Measurements from ENCODE around the gene GRIN3A. TPM values are rescaled to one million over a fixed set of nuclear protein-coding genes. Genes with fewer than 3 reads are reported as not detected.

GRIN3A gene
- total RNA-seq, 2 donors from 2014 or later = under 0.01 TPM; not detected in 1

DNA sequence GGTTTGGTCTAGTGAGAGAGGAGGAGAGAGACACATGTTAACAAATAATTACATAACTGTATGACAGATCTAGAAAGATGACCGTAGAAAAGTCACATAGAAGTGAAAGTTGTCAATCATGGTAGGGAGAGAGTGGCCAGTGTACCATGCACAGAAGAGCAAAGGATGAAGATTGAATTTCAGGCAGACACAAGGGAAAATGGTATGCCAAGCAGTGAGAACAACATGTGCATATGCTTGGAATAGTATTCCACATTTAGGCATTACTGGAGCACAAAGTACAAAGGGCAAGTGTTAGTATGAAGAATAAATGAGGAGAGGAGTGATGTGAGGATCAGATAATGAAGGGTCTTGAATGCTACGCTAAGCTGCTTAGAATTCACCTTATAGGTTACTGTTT, 20.3 kb downstream of the GRIN3A start:
- 40 to 55% methylated on average over 2 of the region's 2 CpGs for WGBS, 2 donors
- no peak for TF ChIP-seq CTCF (IDR thresholded peaks at IDR 0.05)
- TF ChIP-seq POLR2A (IDR thresholded peaks at IDR 0.05) = no peak
- intact Hi-C loops (cut with DNase I) = no loop called here
- DNase-seq (no peak), ATAC-seq (no peak)
- no peaks in the 10 kb centered on the region for H3K9me3 ChIP-seq
- no peaks in the 10 kb centered on the region for H3K4me1 ChIP-seq
- no peaks in the 10 kb centered on the region for H3K36me3 ChIP-seq (replicated peaks in 1 of 2; ENCODE audit: insufficient read depth in 1 of 2, low read depth in 2 of 2)
- no peak overlapping the region for H3K27ac ChIP-seq
- no peaks in the 10 kb centered on the region for H3K27me3 ChIP-seq
- H3K4me3 ChIP-seq = no peak overlapping the region

- ATAC-seq = no peak
- DNase-seq = no peak
- no peaks in the 10 kb centered on the region for H3K27me3 ChIP-seq
- no peaks in the 10 kb centered on the region for H3K36me3 ChIP-seq (replicated peaks in 1 of 2; ENCODE audit: insufficient read depth in 1 of 2, low read depth in 2 of 2)
- intact Hi-C loops (cut with DNase I) = no loop called here
- H3K4me1 ChIP-seq = no peaks in the 10 kb centered on the region
- no peak overlapping the region for H3K27ac ChIP-seq
- no peak overlapping the region for H3K4me3 ChIP-seq
- WGBS, 2 donors = 50 to 63% methylated on average over 2 of the region's 2 CpGs
- no peak for TF ChIP-seq POLR2A (IDR thresholded peaks at IDR 0.05)
- no peak for TF ChIP-seq CTCF (IDR thresholded peaks at IDR 0.05)
- no peaks in the 10 kb centered on the region for H3K9me3 ChIP-seq
These were observed 21.8 kb downstream of the GRIN3A start for GRCh38 chr9:101716629-101717028.

- intact Hi-C loops (cut with DNase I) = no loop called here
- H3K4me1 ChIP-seq = no peaks in the 10 kb centered on the region
- TF ChIP-seq POLR2A (IDR thresholded peaks at IDR 0.05) = no peak
- peak; percentile 13 to 34 (median 26) for TF ChIP-seq CTCF (IDR thresholded peaks at IDR 0.05)
- no peak overlapping the region for H3K4me3 ChIP-seq
- ATAC-seq (no peak), DNase-seq (peak in 2 of 4 donors; percentile 15 to 23)
- no peak overlapping the region for H3K27ac ChIP-seq
- H3K27me3 ChIP-seq = no peaks in the 10 kb centered on the region
- no peaks in the 10 kb centered on the region for H3K9me3 ChIP-seq
- no peaks in the 10 kb centered on the region for H3K36me3 ChIP-seq (replicated peaks in 1 of 2; ENCODE audit: insufficient read depth in 1 of 2, low read depth in 2 of 2)
- 57 to 59% methylated on average over 10 of the region's 10 CpGs for WGBS, 2 donors
These were observed 27.0 kb downstream of the GRIN3A start for GRCh38 chr9:101711330-101711941.

- no peak overlapping the region for H3K27ac ChIP-seq
- no peak overlapping the region for H3K4me3 ChIP-seq
- no peak for DNase-seq
- ATAC-seq = no peak
- no peaks in the 10 kb centered on the region for H3K27me3 ChIP-seq
- intact Hi-C loops (cut with DNase I) = no loop called here
- peaks cover 9% of the 10 kb centered on the region for H3K4me1 ChIP-seq
- 86 to 93% methylated on average over 2 of the region's 2 CpGs for WGBS, 2 donors
- TF ChIP-seq CTCF (IDR thresholded peaks at IDR 0.05) (no peak), POLR2A (IDR thresholded peaks at IDR 0.05) (no peak)
- H3K36me3 ChIP-seq (replicated peaks in 1 of 2; ENCODE audit: insufficient read depth in 1 of 2, low read depth in 2 of 2) = no peaks in the 10 kb centered on the region
- no peaks in the 10 kb centered on the region for H3K9me3 ChIP-seq
These were observed 29.6 kb downstream of the GRIN3A start for GRCh38 chr9:101708855-101709254.

GRCh38 chr9:101707721-101708120, 30.7 kb downstream of the GRIN3A start:
- 44 to 46% methylated on average over 3 of the region's 3 CpGs for WGBS, 2 donors
- Histone ChIP-seq H3K27ac (no peak overlapping the region), H3K36me3 (replicated peaks in 1 of 2; ENCODE audit: insufficient read depth in 1 of 2, low read depth in 2 of 2) (no peaks in the 10 kb centered on the region), H3K9me3 (no peaks in the 10 kb centered on the region), H3K4me1 (peaks cover 9% of the 10 kb centered on the region), H3K4me3 (no peak overlapping the region), H3K27me3 (no peaks in the 10 kb centered on the region)
- ATAC-seq (no peak), DNase-seq (no peak)
- no peak for TF ChIP-seq CTCF (IDR thresholded peaks at IDR 0.05)
- no peak for TF ChIP-seq POLR2A (IDR thresholded peaks at IDR 0.05)
- intact Hi-C loops (cut with DNase I) = no loop called here

Measured in body of pancreas (tissue), 4 donors.